ACHN (cell line): Measurements from ENCODE around the gene CCDC54.
A peak's percentile ranks its signal among the peaks of the same experiment; 100 is the strongest.

Experiments used
- DNase-seq: peaks from one replicate; pipeline ENCODE4 v3.0.0-alpha.2; 2015
- in situ Hi-C: cut with HindIII; loops from 2 replicates; pipeline ENCODE4 v1.10.0; 2017; ENCODE audit warnings: low sequenced_read_pairs, low pct_ligation_motif_present, low pct_unique_long_range_greater_than_20kb

CCDC54 gene

GRCh38 chr3:107384428-107384827, 7.2 kb downstream of the CCDC54 start:
- in situ Hi-C loops = no loop called here
- no peak for DNase-seq

DNA sequence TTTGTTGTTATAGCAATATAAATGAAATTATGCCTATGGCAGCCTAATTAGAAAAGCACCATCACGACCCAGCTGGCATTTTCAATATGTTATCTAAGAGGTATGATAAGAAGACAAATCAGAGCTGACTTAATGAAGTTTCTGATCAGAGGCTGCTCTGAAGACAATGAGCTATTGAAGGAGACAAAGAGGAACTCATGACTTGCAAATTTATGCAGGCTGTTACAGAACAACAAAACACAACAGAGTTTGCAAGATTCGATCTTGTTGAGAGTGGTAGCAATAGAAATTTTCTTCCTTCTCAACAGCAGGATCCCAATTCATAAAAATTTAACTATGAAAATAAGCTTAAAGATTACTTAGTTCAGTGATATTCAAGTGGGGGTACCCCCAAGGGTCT, 7.7 kb downstream of the CCDC54 start:
- in situ Hi-C loops = no loop called here
- no peak for DNase-seq

DNA sequence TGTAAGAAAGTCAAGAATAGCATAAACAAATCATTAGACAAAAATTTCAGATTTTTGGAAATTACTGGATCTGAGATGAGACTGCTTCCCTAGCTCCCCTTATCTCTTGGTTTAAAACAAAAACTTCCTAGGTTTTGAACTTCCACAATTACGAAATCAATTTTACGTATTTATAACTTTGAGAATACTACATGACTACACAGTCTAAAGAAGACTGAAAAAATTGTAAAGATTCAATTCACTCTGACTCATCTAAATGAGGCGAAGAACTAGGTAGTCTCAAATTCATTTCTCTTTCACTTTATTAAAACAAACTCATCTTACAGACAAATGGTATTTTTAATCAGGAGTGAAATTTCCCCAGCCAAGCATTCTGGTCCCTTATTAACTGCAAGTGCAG, 10.3 kb downstream of the CCDC54 start:
- in situ Hi-C loops = no loop called here
- no peak for DNase-seq

- in situ Hi-C loops = no loop called here
- DNase-seq = no peak
These were observed 15.4 kb downstream of the CCDC54 start for GRCh38 chr3:107392549-107393165.

GRCh38 chr3:107394502-107394901, 17.3 kb downstream of the CCDC54 start:
- no peak for DNase-seq

DNA sequence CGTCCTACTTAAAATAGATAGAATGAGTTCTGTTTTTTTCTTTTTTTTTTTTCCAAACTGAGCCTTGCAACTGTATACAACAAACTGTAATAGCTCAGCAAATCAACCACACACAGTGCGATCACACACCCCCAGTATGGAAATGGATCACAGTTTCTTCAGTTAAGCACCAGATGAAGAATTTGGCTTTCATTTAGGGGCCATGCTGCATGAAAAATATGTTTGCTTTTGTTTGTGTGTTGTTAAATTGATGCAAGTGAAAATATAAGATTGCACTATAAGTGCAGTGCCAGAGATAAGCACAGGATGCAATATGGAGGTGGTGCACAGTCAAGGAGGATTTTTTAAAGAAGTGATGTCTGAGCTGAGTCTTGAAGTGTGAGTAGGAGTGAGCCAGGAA, 17.8 kb downstream of the CCDC54 start:
- in situ Hi-C loops = no loop called here
- no peak for DNase-seq

More at GRCh38 chr3:107394502-107394901, 17.3 kb downstream of the CCDC54 start:
- in situ Hi-C loops = no loop called here

DNA sequence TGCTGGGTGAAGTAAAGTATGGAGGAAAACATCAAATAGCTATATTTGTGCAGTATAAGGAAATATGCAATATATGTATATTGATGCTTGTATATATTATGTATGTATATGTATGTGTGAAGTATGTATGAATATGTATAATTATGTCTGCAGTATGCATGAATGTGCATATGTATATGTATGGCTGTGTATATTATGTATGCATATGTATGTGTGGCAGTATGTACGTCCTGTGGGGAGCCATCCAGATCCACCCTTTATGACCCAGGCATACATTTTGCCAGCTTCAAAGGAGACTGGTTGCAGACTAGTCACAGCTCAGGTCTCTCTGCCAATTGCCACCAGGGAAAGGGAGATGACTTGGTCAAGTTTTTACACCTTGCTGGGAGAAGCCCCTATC, 24.1 kb downstream of the CCDC54 start:
- in situ Hi-C loops = no loop called here
- no peak for DNase-seq

- no peak for DNase-seq
- in situ Hi-C loops = no loop called here
These were observed 25.0 kb downstream of the CCDC54 start for GRCh38 chr3:107402214-107402613.

DNA sequence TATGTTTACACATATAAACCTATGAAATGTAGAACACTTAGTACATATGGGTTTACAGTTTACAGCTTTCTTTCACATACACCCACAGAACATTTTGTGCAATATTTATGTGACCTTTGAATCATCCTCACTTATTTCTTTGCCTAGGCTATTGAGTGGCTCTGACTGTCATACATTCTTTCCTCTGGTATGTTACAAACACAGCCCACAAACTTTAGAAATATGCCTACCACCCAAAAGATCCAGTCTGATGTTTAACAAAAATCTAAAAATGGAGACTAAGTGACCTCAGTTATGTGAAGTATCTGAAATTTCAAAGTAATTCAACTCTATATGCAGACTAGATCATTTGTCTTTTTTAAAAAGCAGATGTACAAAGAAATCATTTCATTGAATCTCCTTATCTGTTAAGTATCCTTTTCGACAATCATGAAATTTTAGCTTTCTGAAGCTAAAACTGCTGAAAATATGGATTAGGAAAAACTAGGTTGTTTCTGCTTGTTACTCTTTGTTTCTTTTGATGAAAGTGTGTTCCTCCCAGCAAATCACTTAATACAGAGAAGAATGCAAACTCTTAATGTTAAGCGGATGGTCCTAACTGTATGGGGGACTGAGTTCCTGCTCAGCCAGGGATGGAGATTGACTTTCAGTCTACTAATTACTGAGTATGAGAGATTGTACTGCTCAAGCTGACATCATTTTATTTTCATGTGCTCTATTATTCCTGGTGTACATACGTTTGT, 27.7 kb downstream of the CCDC54 start:
- in situ Hi-C loops = no loop called here
- peak; percentile 4 for DNase-seq

DNA sequence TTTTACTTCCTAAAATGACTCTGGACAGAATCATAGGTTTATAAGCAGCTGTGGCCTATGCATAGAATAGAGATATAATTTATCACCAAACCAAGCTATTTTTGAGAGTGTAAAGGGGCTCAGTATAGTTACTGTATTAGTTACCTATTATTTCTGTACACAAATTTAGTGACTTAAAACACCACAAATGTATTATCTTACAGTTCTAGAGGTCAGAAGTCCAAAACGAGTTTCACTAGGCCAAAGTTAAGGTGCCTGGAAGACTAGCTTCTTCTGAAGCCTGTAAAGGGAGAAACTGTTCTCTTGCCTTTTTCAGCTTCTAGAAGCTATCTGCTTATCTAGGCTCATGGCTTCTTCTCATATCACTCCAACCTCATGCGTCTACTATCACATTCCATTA, 30.1 kb downstream of the CCDC54 start:
- in situ Hi-C loops = no loop called here
- no peak for DNase-seq

GRCh38 chr3:107408513-107408912, 31.3 kb downstream of the CCDC54 start:
- no peak for DNase-seq
- in situ Hi-C loops = no loop called here

DNA sequence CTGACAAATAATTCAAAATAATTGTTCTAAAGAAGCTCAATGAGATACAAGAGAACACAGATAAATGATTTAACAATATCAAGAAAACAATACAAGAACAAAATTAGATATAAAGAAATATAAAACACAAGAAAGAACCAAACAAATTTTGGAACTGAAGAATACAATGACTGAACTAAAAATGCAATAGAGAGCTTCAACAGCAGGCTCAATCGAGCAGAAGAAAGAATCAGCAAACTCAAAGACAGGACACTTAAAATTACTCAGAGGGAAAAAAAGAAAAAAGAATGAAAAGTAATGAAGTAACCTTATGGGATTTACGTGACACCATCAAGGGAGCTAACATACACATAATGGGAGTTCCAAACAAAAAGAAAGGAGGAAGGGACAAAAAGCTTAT, 32.1 kb downstream of the CCDC54 start:
- in situ Hi-C loops = no loop called here

DNA sequence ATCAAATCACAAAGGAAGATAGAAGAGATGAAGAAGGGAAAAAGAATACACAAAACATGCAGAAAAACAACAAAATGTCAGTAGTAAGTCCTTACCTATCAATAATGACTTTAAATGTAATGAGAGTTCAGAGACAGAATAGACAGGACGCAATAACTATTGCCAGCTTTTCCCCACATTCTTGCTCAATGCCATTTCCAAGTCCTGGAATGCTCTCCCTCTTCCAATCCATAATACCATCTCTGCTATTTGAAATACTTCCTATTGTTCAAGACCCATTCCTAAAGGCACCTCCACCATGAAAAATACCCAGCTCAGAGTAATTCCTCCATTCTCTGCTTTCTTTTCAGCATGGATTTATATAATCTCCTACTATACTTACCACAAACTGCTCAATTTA, 33.4 kb downstream of the CCDC54 start:
- in situ Hi-C loops = no loop called here
- no peak for DNase-seq

More for the DNA sequence above, 32.1 kb downstream of the CCDC54 start:
- DNase-seq = no peak

- DNase-seq = no peak
- in situ Hi-C loops = no loop called here
These were observed 33.8 kb downstream of the CCDC54 start for GRCh38 chr3:107411056-107411455.

DNA sequence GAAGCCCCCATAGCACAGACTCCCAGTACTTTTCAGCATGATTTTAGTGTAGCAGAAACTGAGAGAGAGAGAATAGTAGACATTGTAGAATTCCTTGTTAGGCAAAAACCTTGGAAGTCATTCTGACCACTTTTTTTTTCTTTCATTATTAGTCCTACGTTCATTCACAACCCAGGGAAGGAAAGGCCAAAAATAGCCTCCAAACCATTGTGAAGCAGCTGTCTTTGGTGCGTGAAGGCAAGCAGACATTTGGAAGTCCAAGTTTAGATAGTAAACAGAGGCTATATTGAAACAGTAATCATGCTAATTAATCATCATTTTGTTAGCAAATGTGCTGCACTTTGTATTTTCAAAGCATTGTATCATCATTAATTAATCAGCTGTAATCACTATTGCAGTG, 34.5 kb downstream of the CCDC54 start:
- no peak for DNase-seq
- in situ Hi-C loops = no loop called here

DNA sequence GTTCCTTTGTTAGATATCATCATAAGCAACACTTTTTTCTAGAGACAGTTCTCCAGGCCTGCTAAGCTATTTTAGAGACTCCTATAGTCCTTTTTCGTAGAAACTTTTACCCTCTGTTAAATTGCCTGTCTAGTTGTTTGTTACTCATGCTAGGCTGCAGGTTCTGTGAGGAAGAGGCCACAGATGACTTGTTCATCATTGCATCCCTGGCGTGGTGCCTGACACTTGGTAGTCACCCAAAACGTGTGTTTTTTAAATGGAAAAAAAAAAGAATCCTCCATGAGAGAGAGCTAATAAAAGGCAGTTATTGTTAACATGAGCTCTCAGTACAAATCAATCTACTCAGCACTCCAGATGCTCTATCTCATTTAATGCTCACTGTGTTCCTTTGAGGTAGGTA, 35.1 kb downstream of the CCDC54 start:
- no peak for DNase-seq
- in situ Hi-C loops = no loop called here

DNA sequence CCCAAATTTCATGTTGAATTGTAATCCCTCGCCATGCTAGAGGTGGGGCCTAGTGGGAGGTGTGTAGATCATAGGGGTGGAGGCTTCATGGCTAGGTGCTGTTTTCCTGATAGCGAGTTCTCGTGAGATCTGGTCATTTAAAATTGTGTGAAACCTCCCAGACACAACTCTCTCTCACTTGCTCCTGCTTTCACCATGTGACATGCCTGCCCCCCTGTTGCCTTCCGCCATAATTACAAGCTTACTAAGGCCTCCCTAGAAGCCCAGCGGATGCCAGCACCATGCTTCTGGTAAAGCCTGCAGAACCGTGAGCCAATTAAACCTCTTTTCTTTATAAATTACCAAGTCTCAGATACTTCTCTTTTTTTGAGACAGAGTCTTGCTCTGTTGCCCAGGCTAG, 36.0 kb downstream of the CCDC54 start:
- in situ Hi-C loops = no loop called here
- no peak for DNase-seq

- no peak for DNase-seq
- in situ Hi-C loops = no loop called here
These were observed 37.2 kb downstream of the CCDC54 start for GRCh38 chr3:107414325-107414964.

DNA sequence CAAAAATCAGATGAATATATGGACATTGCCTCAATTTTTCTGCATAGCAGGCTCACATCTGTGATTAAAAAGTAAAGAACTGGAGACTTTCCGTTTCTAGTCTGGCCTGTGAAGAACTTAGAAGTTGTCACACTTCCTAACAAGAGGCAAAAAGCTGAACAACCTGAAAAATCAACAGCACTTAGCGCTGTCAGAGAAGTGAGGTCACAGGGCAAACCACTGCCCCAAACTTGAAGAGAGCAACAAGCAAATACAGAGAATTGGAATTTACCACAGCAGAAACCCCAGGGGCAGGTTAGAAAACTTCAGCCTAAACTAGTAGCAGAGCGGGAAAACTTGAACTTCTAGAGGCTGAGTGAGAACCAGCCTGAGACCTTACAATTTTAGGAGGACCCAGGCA, 38.9 kb downstream of the CCDC54 start:
- in situ Hi-C loops = no loop called here

DNA sequence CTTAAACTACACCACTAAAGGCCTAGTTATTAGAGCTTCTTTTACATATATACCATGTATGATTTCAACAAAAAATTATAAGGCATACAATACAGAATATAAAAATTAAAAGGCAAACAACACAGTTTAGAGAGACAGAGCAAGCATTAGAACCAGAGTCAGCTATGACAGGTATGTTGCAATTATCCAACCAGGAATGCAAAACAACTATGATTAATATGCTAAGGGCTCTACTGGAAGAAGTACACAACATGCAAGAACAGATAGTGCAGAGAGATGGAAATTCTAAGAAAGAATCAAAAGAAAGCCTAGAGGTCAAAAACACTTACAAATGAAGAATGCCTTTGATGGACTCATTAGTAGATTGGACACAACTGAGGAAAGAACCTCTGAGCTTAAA, 39.6 kb downstream of the CCDC54 start:
- DNase-seq = no peak
- in situ Hi-C loops = no loop called here

More for the DNA sequence above, 38.9 kb downstream of the CCDC54 start:
- DNase-seq = no peak
